ENCODE measurements around the gene PLAAT5.
"Not testable (repeated sequence)": the region's sequence is repeated elsewhere in the genome, so short reads cannot be mapped to it uniquely, and the experiment has no call there.

Gene PLAAT5

DNA sequence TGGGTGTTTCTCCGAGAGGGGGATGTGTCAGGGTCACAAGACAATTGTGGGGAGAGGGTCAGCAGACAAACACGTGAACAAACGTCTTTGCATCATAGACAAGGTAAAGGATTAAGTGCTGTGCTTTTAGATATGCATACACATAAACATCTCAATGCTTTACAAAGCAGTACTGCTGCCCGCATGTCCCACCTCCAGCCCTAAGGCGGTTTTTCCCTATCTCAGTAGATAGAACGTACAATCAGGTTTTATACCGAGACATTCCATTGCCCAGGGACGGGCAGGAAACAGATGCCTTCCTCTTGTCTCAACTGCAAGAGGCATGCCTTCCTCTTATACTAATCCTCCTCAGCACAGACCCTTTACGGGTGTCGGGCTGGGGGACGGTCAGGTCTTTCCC lies 37.2 kb upstream of the PLAAT5 start:
- not testable (repeated sequence) for H4K91ac ChIP-seq (ENCODE audit: low read depth, low read length); H3K36me3 ChIP-seq (ENCODE audit: control insufficient read depth in 1 of 2, insufficient read depth in 2 of 2, low read length in 2 of 2); H3K4me3 ChIP-seq (ENCODE audit: low read depth, low read length); H3K4ac ChIP-seq (ENCODE audit: low read depth, low read length); H3K23ac ChIP-seq (ENCODE audit: low read length); H3K18ac ChIP-seq (ENCODE audit: low read length); H3K79me1 ChIP-seq (ENCODE audit: low read length); H3K27me3 ChIP-seq (ENCODE audit: insufficient read depth, low read length); H3K27ac ChIP-seq (ENCODE audit: low read depth, low read length); H3K9ac ChIP-seq (ENCODE audit: low read length); H3K79me2 ChIP-seq (ENCODE audit: control insufficient read depth, insufficient read depth, low read length, poor library complexity); H2BK5ac ChIP-seq (ENCODE audit: low read depth, low read length, poor library complexity); H2AK5ac ChIP-seq (ENCODE audit: low read length); H2AFZ ChIP-seq (ENCODE audit: insufficient read depth, low read length, poor library complexity); DNase-seq; H3K4me2 ChIP-seq (ENCODE audit: low read length); H3K14ac ChIP-seq (ENCODE audit: low read length); H4K8ac ChIP-seq (ENCODE audit: low read depth, low read length); H4K12ac ChIP-seq (ENCODE audit: low read depth, low read length); H2BK12ac ChIP-seq (ENCODE audit: low read length); H3K9me3 ChIP-seq (ENCODE audit: insufficient read depth, low read depth, low read length); H2BK120ac ChIP-seq (ENCODE audit: insufficient read depth, low read length, poor library complexity)
- peaks cover 4 to 13% of the 10 kb centered on the region in 2 experiments for H3K4me1 ChIP-seq (ENCODE audit: control insufficient read depth in 1 of 2, insufficient read depth in 2 of 2, low read length in 2 of 2)
- WGBS (ENCODE audit: extremely low coverage, insufficient coverage, insufficient read length) = no CpG with 5 or more reads among the region's 11 CpGs

DNA sequence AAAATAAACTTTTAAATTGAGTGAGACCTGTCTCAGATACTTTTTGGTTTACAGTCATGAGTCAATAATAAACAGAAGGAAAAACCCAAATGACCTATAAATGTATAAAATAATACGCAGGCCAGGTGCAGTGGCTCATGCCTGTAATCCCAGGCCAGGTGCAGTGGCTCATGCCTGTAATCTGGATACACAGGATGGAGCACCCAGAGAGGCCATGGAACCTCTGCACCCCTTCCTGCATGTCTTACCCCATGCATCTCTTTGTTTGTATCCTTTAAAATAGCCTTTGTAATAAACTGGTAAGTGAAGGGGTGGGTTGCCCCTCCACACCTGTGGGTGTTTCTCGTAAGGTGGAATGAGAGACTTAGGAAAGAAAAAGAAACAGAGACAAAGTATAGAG lies 36.7 kb upstream of the PLAAT5 start:
- peaks cover 1% of the 10 kb centered on the region for H3K9me3 ChIP-seq (ENCODE audit: insufficient read depth, low read depth, low read length)
- H3K4me2 ChIP-seq (ENCODE audit: low read length) = no peak overlapping the region
- H3K9ac ChIP-seq (ENCODE audit: low read length) = no peak overlapping the region
- H3K27ac ChIP-seq (ENCODE audit: low read depth, low read length) = peak overlapping the region; percentile 14
- H2AFZ ChIP-seq (ENCODE audit: insufficient read depth, low read length, poor library complexity) = no peak overlapping the region
- H3K79me1 ChIP-seq (ENCODE audit: low read length) = peaks cover 6% of the 10 kb centered on the region
- no peak overlapping the region for H2AK5ac ChIP-seq (ENCODE audit: low read length)
- H4K12ac ChIP-seq (ENCODE audit: low read depth, low read length) = no peak overlapping the region
- H3K18ac ChIP-seq (ENCODE audit: low read length) = no peak overlapping the region
- H2BK120ac ChIP-seq (ENCODE audit: insufficient read depth, low read length, poor library complexity) = no peak overlapping the region
- H4K8ac ChIP-seq (ENCODE audit: low read depth, low read length) = peak overlapping the region; percentile 13
- peak overlapping the region; percentile 37 for H2BK12ac ChIP-seq (ENCODE audit: low read length)
- H3K4ac ChIP-seq (ENCODE audit: low read depth, low read length) = no peak overlapping the region
- H2BK5ac ChIP-seq (ENCODE audit: low read depth, low read length, poor library complexity) = peak overlapping the region; percentile 31
- H3K4me3 ChIP-seq (ENCODE audit: low read depth, low read length) = no peak overlapping the region
- no peak overlapping the region for H3K14ac ChIP-seq (ENCODE audit: low read length)
- no peaks in the 10 kb centered on the region for H3K79me2 ChIP-seq (ENCODE audit: control insufficient read depth, insufficient read depth, low read length, poor library complexity)
- no peak overlapping the region for H3K23ac ChIP-seq (ENCODE audit: low read length)
- no peaks in the 10 kb centered on the region for H3K27me3 ChIP-seq (ENCODE audit: insufficient read depth, low read length)
- no peak for DNase-seq
- peak overlapping the region; percentile 64 for H4K91ac ChIP-seq (ENCODE audit: low read depth, low read length)
- H3K36me3 ChIP-seq (ENCODE audit: control insufficient read depth in 1 of 2, insufficient read depth in 2 of 2, low read length in 2 of 2) = no peaks in the 10 kb centered on the region
- no CpG with 5 or more reads among the region's 2 CpGs for WGBS (ENCODE audit: extremely low coverage, insufficient coverage, insufficient read length)
- peaks cover under 1 to 9% of the 10 kb centered on the region in 2 experiments for H3K4me1 ChIP-seq (ENCODE audit: control insufficient read depth in 1 of 2, insufficient read depth in 2 of 2, low read length in 2 of 2)

DNA sequence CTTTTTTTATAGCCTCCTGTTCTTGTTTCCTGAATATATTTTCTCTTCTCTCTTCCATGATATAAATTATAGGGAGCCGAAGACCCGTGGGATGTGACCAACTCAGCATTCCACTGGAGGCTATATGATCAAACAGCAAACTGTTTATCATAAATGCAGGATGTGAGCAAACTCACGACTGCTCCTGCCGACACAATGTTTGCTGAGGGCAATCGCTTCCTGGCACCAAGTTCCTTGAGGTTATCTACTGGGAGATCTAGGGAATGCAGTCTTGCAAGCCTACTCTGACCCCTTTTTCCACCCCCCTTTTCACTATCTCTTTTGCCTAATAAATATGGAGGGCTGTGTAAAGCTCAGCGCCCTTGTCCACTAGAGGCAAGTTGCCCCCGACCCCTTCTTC lies 32.2 kb upstream of the PLAAT5 start:
- Histone ChIP-seq H3K27ac (ENCODE audit: low read depth, low read length) (no peak overlapping the region), H3K27me3 (ENCODE audit: insufficient read depth, low read length) (no peaks in the 10 kb centered on the region), H2BK12ac (ENCODE audit: low read length) (no peak overlapping the region), H3K4ac (ENCODE audit: low read depth, low read length) (no peak overlapping the region), H4K8ac (ENCODE audit: low read depth, low read length) (no peak overlapping the region), H3K4me1 (ENCODE audit: control insufficient read depth in 1 of 2, insufficient read depth in 2 of 2, low read length in 2 of 2) (peaks cover 0 to 1% of the 10 kb centered on the region in 2 experiments), H3K79me2 (ENCODE audit: control insufficient read depth, insufficient read depth, low read length, poor library complexity) (no peaks in the 10 kb centered on the region), H4K12ac (ENCODE audit: low read depth, low read length) (no peak overlapping the region), H3K4me3 (ENCODE audit: low read depth, low read length) (no peak overlapping the region), H2BK5ac (ENCODE audit: low read depth, low read length, poor library complexity) (peak overlapping the region; percentile 64), H3K18ac (ENCODE audit: low read length) (no peak overlapping the region), H2BK120ac (ENCODE audit: insufficient read depth, low read length, poor library complexity) (no peak overlapping the region), H4K91ac (ENCODE audit: low read depth, low read length) (peak overlapping the region; percentile 52), H3K4me2 (ENCODE audit: low read length) (no peak overlapping the region), H3K9me3 (ENCODE audit: insufficient read depth, low read depth, low read length) (peaks cover 1% of the 10 kb centered on the region), H3K9ac (ENCODE audit: low read length) (no peak overlapping the region), H3K36me3 (ENCODE audit: control insufficient read depth in 1 of 2, insufficient read depth in 2 of 2, low read length in 2 of 2) (no peaks in the 10 kb centered on the region), H2AK5ac (ENCODE audit: low read length) (no peak overlapping the region), H3K14ac (ENCODE audit: low read length) (no peak overlapping the region), H3K23ac (ENCODE audit: low read length) (no peak overlapping the region), H2AFZ (ENCODE audit: insufficient read depth, low read length, poor library complexity) (no peak overlapping the region), H3K79me1 (ENCODE audit: low read length) (no peaks in the 10 kb centered on the region)
- DNase-seq = peak; percentile 14 to 55
- WGBS (ENCODE audit: extremely low coverage, insufficient coverage, insufficient read length) = no CpG with 5 or more reads among the region's 7 CpGs

DNA sequence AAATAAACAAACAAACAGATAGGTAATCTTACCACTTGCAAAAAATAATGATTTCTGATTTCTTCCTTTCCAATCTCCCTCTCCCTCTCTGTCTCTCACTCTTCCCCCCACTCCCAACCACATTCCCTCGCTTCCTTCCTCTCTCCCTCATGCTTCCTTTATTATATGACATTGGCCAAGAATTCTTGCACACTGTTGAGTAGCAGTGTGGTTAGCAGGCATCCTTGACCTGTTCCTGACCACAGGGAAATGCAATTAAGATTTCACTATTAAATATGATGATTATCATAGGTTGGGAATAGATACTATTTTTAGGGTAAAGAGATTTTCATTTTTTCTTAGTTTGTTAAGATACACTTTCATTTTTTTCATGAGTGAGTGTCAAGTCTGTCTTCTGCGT lies 30.9 kb upstream of the PLAAT5 start:
- no peak overlapping the region for H3K4me3 ChIP-seq (ENCODE audit: low read depth, low read length)
- H3K36me3 ChIP-seq (ENCODE audit: control insufficient read depth in 1 of 2, insufficient read depth in 2 of 2, low read length in 2 of 2) = no peaks in the 10 kb centered on the region
- no peak overlapping the region for H2BK12ac ChIP-seq (ENCODE audit: low read length)
- no peak overlapping the region for H3K18ac ChIP-seq (ENCODE audit: low read length)
- no peak overlapping the region for H3K4me2 ChIP-seq (ENCODE audit: low read length)
- H3K79me1 ChIP-seq (ENCODE audit: low read length) = no peaks in the 10 kb centered on the region
- H3K9me3 ChIP-seq (ENCODE audit: insufficient read depth, low read depth, low read length) = peaks cover 1% of the 10 kb centered on the region
- peaks cover 0 to 1% of the 10 kb centered on the region in 2 experiments for H3K4me1 ChIP-seq (ENCODE audit: control insufficient read depth in 1 of 2, insufficient read depth in 2 of 2, low read length in 2 of 2)
- DNase-seq = no peak
- no peaks in the 10 kb centered on the region for H3K27me3 ChIP-seq (ENCODE audit: insufficient read depth, low read length)
- H3K14ac ChIP-seq (ENCODE audit: low read length) = no peak overlapping the region
- H2AK5ac ChIP-seq (ENCODE audit: low read length) = no peak overlapping the region
- H3K27ac ChIP-seq (ENCODE audit: low read depth, low read length) = no peak overlapping the region
- H3K79me2 ChIP-seq (ENCODE audit: control insufficient read depth, insufficient read depth, low read length, poor library complexity) = no peaks in the 10 kb centered on the region
- H2BK5ac ChIP-seq (ENCODE audit: low read depth, low read length, poor library complexity) = no peak overlapping the region
- peak overlapping the region; percentile 52 for H4K91ac ChIP-seq (ENCODE audit: low read depth, low read length)
- WGBS (ENCODE audit: extremely low coverage, insufficient coverage, insufficient read length) = 100% methylated on average over 1 of the region's 2 CpGs
- no peak overlapping the region for H3K9ac ChIP-seq (ENCODE audit: low read length)
- H3K23ac ChIP-seq (ENCODE audit: low read length) = no peak overlapping the region
- H2BK120ac ChIP-seq (ENCODE audit: insufficient read depth, low read length, poor library complexity) = no peak overlapping the region
- no peak overlapping the region for H4K12ac ChIP-seq (ENCODE audit: low read depth, low read length)
- no peak overlapping the region for H3K4ac ChIP-seq (ENCODE audit: low read depth, low read length)
- H4K8ac ChIP-seq (ENCODE audit: low read depth, low read length) = no peak overlapping the region
- H2AFZ ChIP-seq (ENCODE audit: insufficient read depth, low read length, poor library complexity) = no peak overlapping the region
